ENCODE data around the gene FAM162B.

GRCh38 chr6:116726947-116727346, 38.6 kb downstream of the FAM162B start:
- TF ChIP-seq CTCF (conservative IDR thresholded peaks at IDR 0.05 in 1 of 2, IDR thresholded peaks at IDR 0.05 in 1 of 2; ENCODE audit: low read depth in 1 of 2, low read length in 2 of 2) (no peak), EZH2 (IDR thresholded peaks at IDR 0.05; ENCODE audit: low read length, missing control alignments) (no peak)
